Hepatocyte (in vitro differentiated cells): ENCODE data around the gene POFUT1. TPM values are rescaled to one million over a fixed set of nuclear protein-coding genes. Genes with fewer than 3 reads are reported as not detected.

ENCODE experiments used
- DNase-seq: peaks from one replicate; pipeline ENCODE4 v3.0.0-alpha.2; 2016; ENCODE audit warnings: low spot score
- H2AFZ ChIP-seq: fragments of 200-600 bp; sonication (generic); 2 replicates; pipeline ENCODE4 v1.6.0; 2016; ENCODE audit warnings: antibody characterized with exemption, mild to moderate bottlenecking
- H3K27ac ChIP-seq: fragments of 200-600 bp; sonication (generic); 2 replicates; pipeline ENCODE4 v1.5.1; 2016; ENCODE audit warnings: mild to moderate bottlenecking
- H3K27me3 ChIP-seq: fragments of 200-600 bp; sonication (generic); 2 replicates; pipeline ENCODE4 v1.6.1; 2016
- H3K36me3 ChIP-seq: fragments of 200-600 bp; sonication (generic); replicated peaks from 2 replicates; pipeline ENCODE4 v1.5.1; 2016; ENCODE audit warnings: low read depth; ENCODE audit not compliant: insufficient read depth
- H3K4me1 ChIP-seq: fragments of 200-600 bp; sonication (generic); 2 replicates; pipeline ENCODE4 v1.5.1; 2016; ENCODE audit warnings: mild to moderate bottlenecking, moderate library complexity; ENCODE audit not compliant: insufficient read depth
- H3K4me2 ChIP-seq: fragments of 200-600 bp; sonication (generic); 2 replicates; pipeline ENCODE4 v1.6.0; 2016
- H3K4me3 ChIP-seq: fragments of 200-600 bp; sonication (generic); 2 replicates; pipeline ENCODE4 v1.5.1; 2016; ENCODE audit warnings: mild to moderate bottlenecking
- H3K79me2 ChIP-seq: fragments of 200-600 bp; sonication (generic); 2 replicates; pipeline ENCODE4 v1.6.0; 2017; ENCODE audit warnings: mild to moderate bottlenecking
- H3K9me2 ChIP-seq: fragments of 200-600 bp; sonication (generic); replicated peaks from 2 replicates; pipeline ENCODE4 v1.6.0; 2017; ENCODE audit warnings: mild to moderate bottlenecking; ENCODE audit not compliant: insufficient read depth
- H3K9me3 ChIP-seq: fragments of 200-600 bp; sonication (generic); 2 replicates; pipeline ENCODE4 v1.5.1; 2016; ENCODE audit warnings: low read depth, mild to moderate bottlenecking
- H4K20me1 ChIP-seq: fragments of 200-600 bp; sonication (generic); 2 replicates; pipeline ENCODE4 v1.6.0; 2016; ENCODE audit warnings: mild to moderate bottlenecking; ENCODE audit not compliant: insufficient read depth, poor library complexity, severe bottlenecking
- CTCF ChIP-seq: fragments of 200-600 bp; sonication (generic); IDR thresholded peaks from 2 replicates; pipeline ENCODE4 v1.5.1; 2016; ENCODE audit warnings: antibody characterized with exemption, mild to moderate bottlenecking; ENCODE audit not compliant: poor library complexity
- EZH2 ChIP-seq: fragments of 200-600 bp; sonication (generic); IDR thresholded peaks from 2 replicates; pipeline ENCODE4 v1.6.1; 2016; ENCODE audit warnings: antibody characterized with exemption, mild to moderate bottlenecking, borderline replicate concordance
- EZH2phosphoT487 ChIP-seq: fragments of 200-600 bp; sonication (generic); IDR thresholded peaks from one replicate; pipeline ENCODE4 v1.6.1; 2018; ENCODE audit warnings: antibody characterized with exemption, mild to moderate bottlenecking, low read depth, moderate library complexity; ENCODE audit not compliant: unreplicated experiment, severe bottlenecking
- WGBS: methylation state at CpG from one replicate; pipeline ENCODE4 v1.1.6; 2016; ENCODE audit warnings: low lambda C conversion rate; ENCODE audit errors: missing lambda C conversion rate; 5-methylcytosine and 5-hydroxymethylcytosine counted together
- polyA plus RNA-seq: library from polyadenylated mRNA; unstranded; fragments of >200 nt; fragmentation: Nextera tagmentation; extraction: Ambion mirVana; gene quantifications from 2 replicates; pipeline ENCODE4 v1.2.1, GENCODE V29; 2016
- total RNA-seq: library from RNA; depleted of rRNA; stranded (reverse); fragments of >200 nt; gene quantifications from 2 replicates; pipeline ENCODE4 v1.2.3, GENCODE V29; 2014

Gene POFUT1
- total and polyA plus RNA-seq, 2 experiments from 2014 or later, result 42.0 to 81.4 TPM

DNA sequence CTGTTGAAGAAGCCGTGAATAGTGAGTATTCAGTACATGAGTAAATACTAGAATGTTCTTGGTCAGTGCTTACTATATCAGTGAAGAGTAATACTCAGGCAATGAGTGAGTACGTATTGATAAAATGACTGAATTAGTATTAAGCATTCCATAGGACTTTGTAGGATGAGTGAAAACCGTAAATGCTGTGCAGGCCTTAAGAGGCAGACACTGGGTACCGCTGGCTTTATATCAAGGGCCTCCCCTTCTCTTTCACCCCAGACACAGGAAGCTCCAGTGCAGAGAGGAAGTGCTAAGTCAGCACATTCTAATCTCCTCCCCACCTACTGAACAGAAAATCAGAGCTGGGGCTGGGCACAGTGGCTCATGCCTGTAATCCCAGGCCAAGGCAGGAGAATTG is 24.2 kb downstream of the POFUT1 start:
- H4K20me1 ChIP-seq, result no peaks in the 10 kb centered on the region
- TF ChIP-seq EZH2, result no peak
- TF ChIP-seq EZH2phosphoT487, result no peak
- no peak for TF ChIP-seq CTCF
- H3K79me2 ChIP-seq, result no peaks in the 10 kb centered on the region
- no peaks in the 10 kb centered on the region for H3K9me3 ChIP-seq
- no peak overlapping the region for H3K4me2 ChIP-seq
- H3K4me3 ChIP-seq, result no peak overlapping the region
- H3K9me2 ChIP-seq, result no peaks in the 10 kb centered on the region
- WGBS, result 75% methylated on average over 4 of the region's 4 CpGs
- H2AFZ ChIP-seq, result no peak overlapping the region
- peaks cover 36% of the 10 kb centered on the region for H3K4me1 ChIP-seq
- peak overlapping the region; percentile 98 for H3K27ac ChIP-seq
- no peaks in the 10 kb centered on the region for H3K27me3 ChIP-seq
- peak; percentile 57 for DNase-seq
- H3K36me3 ChIP-seq, result no peaks in the 10 kb centered on the region

- DNase-seq, result no peak
- H4K20me1 ChIP-seq, result no peaks in the 10 kb centered on the region
- H3K4me3 ChIP-seq, result no peak overlapping the region
- H3K27ac ChIP-seq, result peak overlapping the region; percentile 98
- H3K4me1 ChIP-seq, result peaks cover 30% of the 10 kb centered on the region
- H3K9me2 ChIP-seq, result no peaks in the 10 kb centered on the region
- H3K36me3 ChIP-seq, result no peaks in the 10 kb centered on the region
- H3K4me2 ChIP-seq, result no peak overlapping the region
- H3K79me2 ChIP-seq, result no peaks in the 10 kb centered on the region
- no peaks in the 10 kb centered on the region for H3K27me3 ChIP-seq
- no peak overlapping the region for H2AFZ ChIP-seq
- TF ChIP-seq EZH2, result no peak
- TF ChIP-seq EZH2phosphoT487, result no peak
- TF ChIP-seq CTCF, result no peak
- H3K9me3 ChIP-seq, result no peaks in the 10 kb centered on the region
Observed at GRCh38 chr20:32232326-32232886, 24.7 kb downstream of the POFUT1 start.

- Histone ChIP-seq H3K4me3 (no peak overlapping the region), H3K36me3 (no peaks in the 10 kb centered on the region), H3K79me2 (no peaks in the 10 kb centered on the region), H2AFZ (no peak overlapping the region), H3K4me2 (no peak overlapping the region), H3K27ac (no peak overlapping the region), H4K20me1 (no peaks in the 10 kb centered on the region), H3K27me3 (no peaks in the 10 kb centered on the region), H3K4me1 (peaks cover 25% of the 10 kb centered on the region), H3K9me2 (no peaks in the 10 kb centered on the region), H3K9me3 (no peaks in the 10 kb centered on the region)
- DNase-seq, result no peak
- no peak for TF ChIP-seq CTCF
- TF ChIP-seq EZH2, result no peak
- no peak for TF ChIP-seq EZH2phosphoT487
- 87% methylated on average over 9 of the region's 9 CpGs for WGBS
Observed at GRCh38 chr20:32233286-32233685, 25.6 kb downstream of the POFUT1 start.

- peaks cover 16% of the 10 kb centered on the region for H3K4me1 ChIP-seq
- no peaks in the 10 kb centered on the region for H3K9me3 ChIP-seq
- H3K4me3 ChIP-seq, result no peak overlapping the region
- TF ChIP-seq CTCF, result no peak
- TF ChIP-seq EZH2, result no peak
- no peak for TF ChIP-seq EZH2phosphoT487
- H3K4me2 ChIP-seq, result no peak overlapping the region
- no peak overlapping the region for H2AFZ ChIP-seq
- no peaks in the 10 kb centered on the region for H3K79me2 ChIP-seq
- H3K9me2 ChIP-seq, result no peaks in the 10 kb centered on the region
- DNase-seq, result no peak
- no peak overlapping the region for H3K27ac ChIP-seq
- H3K27me3 ChIP-seq, result no peaks in the 10 kb centered on the region
- no peaks in the 10 kb centered on the region for H3K36me3 ChIP-seq
- 96% methylated on average over 13 of the region's 13 CpGs for WGBS
- no peaks in the 10 kb centered on the region for H4K20me1 ChIP-seq
Observed at GRCh38 chr20:32234135-32234808, 26.6 kb downstream of the POFUT1 start.
